ENCODE results near the gene ASB16.
"Not testable (repeated sequence)": the region's sequence is repeated elsewhere in the genome, so short reads cannot be mapped to it uniquely, and the experiment has no call there.

The ASB16 gene

DNA sequence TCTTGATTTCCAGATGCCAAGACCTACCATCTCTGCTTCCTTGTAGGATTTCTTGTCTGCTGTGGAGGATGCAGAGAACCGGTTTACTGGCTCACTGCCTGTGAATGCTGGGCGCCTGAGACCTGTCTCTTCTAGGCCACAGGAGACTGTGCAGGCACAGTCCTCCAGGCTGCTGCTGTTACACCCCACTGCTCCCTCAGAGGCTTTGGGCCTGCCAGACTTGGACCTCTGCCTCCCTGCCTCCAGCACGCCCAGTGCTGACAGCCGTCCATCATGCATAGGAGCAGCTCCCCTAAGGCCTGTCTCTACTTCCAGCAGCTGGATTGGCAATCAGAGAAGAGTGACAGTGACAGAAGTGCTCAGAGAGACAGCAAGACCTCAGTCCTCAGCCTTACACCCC, 22.7 kb upstream of the ASB16 start:
- no peak for DNase-seq

DNA sequence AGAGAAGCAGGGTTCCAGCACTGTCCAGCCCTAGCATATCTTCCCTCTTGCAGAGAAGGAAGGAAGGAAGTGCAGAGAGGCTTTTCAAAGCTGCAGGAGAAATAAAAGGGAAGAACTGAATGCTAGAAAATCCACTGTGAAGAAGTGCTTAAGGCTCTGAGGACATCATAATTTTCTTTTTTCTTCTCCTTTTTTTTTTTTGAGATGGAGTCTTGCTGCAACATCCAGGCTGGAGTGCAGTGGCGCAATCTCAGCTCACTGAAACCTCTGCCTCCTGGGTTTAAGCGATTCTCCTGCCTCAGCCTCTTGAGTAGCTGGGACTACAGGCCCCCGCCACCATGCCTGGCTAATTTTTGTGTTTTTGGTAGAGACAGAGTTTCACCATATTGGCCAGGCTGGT, 21.4 kb upstream of the ASB16 start:
- not testable (repeated sequence) for DNase-seq

DNA sequence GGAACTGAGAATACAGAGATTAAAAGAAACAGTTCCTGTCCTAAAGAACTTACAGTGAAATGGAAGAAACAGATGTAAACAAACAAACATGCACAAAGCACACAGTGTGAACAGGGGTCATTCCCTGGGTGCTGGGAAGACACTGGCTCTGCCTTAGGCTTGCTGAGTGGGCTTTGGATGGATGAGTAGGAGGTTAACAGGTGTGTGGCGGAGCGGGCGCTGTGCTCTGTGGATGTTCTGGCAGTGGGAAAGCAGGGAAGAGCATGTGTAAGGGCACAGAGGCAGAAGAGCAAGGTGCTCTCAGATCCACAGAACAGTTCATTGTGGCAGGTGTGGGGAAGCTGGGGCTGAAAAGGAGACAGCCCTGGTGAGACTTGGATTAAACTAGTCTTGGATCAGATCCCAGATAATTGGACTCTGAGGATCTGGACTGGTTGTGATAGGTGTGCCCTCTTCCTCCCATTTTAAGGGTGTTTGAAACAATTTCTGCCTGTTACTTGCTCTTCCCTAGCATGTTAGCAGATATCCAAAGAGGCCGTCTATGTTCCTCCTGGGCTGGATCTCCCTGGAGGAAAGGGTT, 20.7 kb upstream of the ASB16 start:
- DNase-seq: no peak

DNA sequence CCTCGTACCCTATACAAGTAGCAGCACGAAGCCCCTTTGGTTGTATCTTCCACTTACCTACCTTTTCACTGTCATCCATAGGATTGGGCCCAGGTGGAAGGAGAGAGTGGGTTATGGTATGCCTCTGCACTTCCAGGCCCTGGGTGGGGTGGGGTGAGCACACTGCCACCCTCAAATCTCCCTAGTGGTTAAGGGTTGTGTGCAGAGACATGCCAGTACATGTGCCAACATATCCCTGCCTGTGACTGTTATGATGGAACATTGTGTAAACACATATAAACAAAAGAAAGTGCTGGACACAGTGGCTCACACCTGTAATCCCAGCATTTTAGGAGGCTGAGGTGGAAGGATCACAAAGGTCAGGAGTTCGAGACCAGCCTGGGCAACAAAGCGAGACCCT, 17.6 kb upstream of the ASB16 start:
- no peak for DNase-seq

DNA sequence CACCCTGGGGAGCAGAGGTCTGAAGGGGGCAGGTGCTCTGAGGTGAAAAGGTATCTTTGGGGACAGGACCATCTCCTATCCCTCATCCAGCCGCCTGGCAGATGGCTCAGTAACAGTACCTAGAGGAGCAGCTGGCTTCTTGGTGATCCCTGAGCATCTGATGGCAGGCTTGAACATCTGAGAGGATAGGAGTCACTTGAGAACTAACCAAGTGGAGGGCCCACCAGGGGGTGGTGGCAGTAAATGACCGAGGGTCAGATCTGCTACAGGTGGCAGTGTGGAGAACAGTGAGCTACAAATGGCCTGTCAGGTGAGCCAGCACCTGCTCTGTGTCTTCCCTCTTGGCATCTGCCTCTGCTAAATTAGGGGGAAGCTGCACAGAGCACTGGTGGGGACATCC, 15.0 kb upstream of the ASB16 start:
- peak in 1 of 3 experiments; percentile 74 for DNase-seq

DNA sequence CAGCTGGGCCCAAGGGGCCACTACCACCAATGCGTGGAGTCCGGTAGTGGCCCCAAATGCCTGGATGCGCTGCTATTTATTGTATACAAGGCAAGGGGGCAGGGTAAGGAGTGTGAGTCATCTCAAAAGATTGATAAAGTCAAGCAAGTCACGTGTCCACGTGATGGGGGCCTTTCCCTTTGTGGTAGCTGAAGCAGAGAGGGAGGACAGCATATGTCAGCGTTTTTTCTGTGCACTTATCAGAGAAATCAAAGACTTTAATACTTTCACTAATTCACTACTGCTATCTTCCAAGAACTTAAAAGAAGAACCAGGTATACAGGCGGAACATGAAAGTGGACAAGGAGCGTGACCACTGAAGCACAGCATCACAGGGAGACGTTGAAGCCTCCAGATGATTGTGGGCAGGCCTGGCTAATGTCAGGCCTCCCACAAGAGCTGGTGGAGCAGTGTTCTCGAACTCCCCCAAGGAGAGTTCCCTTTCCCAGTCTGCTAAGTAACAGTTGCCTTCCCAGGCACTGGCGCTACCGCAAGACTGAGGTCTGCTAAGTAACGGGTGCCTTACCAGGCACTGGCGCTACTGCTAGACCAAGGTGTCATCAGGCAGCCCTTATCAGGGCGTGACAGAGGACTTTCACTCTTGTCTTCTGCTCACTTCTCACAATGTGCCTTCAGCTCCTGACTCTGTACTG, 10.8 kb upstream of the ASB16 start:
- no peak for DNase-seq

DNA sequence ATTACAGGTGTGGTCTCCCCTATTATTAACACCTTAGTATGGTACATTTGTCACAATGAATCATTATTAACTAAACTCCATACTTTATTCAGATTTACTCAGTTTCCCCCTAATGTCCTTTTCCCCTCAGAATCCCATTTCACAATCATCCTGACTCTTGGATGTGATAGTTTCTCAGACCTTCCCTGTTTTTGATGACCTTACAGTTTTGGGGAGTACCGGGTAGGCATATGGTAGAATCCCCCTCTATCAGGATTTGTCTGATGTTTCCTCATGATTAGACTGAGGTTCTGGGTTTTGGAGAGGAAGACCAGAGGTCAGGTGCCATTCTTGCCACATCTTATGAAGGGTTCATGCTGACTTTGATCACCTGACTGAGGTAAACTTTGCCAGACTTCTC, 6.0 kb upstream of the ASB16 start:
- DNase-seq: no peak

DNA sequence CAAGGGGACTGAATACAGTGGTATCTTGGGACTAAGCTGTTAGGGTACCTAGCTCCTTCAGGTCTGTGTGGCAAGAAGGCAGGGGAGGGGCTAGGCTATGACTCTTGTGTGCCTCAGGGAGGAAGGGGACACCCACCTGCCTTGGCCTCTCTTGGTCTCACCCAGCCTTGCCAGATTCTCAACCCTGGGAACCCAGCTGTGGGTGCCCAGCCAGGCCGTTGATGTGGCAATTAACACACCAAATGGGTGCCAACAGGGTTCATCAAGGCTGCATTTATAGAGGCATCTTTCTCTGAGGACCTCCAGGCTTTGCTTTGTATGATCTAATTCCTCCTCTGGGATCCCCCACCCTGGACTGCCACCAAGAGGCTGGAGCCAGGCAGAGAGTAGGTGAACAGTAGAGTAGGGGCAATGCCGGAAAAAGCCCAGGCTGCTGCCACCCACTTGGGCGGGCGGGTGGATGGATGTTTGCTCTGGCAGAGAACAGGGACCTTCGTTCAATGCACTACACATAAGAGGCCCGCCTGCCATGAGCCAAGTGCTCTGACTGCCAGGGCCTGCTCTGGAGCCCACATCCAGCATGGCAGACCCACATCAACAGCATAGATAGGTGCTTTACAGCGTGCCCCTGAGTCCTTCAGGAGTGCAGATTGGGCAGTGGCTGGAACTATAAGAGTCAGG, 3.2 kb upstream of the ASB16 start:
- DNase-seq: no peak

DNA sequence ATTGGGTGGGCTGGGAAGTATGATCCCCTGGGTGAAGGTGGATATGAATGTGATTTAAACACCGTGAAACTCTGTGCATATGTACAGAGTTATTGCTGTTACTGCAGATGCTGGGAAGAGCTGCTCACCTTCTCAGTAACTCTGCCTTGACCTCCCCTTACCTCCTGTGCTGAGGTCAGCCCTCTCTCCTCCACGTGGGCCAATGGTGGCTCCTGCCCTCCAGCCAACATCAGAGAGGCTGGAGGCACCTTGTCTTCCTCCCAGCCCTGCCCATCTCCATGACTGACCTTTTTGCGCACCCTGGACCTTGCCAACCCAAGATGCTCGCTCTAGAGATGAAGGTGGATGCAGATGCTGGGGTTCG, 387 bp upstream of the ASB16 start:
- DNase-seq: no peak

DNA sequence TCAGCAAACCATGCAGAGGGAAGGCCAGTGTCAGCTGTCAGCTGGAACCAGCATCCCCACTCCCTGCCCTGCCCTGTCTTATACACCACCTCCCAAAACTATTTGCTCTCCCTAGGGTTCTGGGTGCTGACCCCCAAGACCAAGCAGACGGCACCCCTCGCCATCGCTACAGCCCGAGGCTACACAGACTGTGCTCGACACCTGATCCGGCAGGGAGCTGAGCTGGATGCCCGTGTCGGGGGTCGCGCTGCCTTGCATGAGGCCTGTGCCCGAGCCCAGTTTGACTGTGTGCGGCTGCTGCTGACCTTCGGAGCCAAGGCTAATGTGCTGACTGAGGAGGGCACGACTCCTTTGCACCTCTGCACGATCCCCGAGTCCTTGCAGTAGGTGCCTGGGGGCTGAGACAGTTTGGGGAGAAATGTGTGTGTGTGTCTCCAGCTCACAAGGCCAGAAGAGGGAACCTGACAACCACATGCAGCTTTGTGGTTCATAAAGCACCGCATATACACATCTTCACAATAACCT, 1.5 kb downstream of the ASB16 start:
- no peak for DNase-seq

DNA sequence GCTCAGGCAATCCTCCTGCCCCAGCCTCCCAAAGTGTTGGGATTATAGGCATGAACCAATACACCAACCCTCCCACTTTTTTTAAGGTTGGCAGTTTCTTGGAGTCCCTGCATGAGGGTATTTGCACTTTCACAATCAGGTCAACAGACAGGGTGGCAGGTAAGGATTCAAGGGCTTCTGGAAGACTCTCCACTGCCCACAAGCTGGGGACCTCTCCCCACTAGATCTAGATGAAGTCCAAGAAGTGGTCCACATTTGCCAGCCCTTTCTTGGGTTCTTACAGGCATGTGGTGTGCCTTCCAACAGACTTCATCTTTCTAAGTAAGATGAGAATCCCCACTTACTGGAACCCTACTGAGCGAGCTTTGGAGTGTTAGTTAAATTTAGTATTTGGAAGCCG, 3.9 kb downstream of the ASB16 start:
- DNase-seq: no peak

DNA sequence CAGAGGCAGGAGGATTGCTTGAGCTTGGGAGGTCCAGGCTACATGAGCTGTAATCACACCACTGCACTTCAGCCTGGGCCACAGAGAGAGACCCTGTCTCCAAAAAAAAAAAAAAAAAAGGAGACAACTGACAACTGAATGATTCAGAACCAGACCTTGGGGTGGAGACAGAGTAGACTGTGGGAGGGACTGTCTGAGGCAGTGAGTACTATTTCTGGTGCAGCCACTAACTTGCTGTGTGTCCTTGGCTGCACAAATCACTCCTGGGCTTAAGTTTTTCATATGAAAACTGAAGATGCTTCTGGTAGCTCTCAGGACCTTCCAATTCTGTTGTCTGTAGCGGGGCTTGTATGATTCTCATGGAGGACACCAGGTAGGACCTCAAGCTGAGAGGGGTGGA, 5.8 kb downstream of the ASB16 start:
- DNase-seq: no peak

DNA sequence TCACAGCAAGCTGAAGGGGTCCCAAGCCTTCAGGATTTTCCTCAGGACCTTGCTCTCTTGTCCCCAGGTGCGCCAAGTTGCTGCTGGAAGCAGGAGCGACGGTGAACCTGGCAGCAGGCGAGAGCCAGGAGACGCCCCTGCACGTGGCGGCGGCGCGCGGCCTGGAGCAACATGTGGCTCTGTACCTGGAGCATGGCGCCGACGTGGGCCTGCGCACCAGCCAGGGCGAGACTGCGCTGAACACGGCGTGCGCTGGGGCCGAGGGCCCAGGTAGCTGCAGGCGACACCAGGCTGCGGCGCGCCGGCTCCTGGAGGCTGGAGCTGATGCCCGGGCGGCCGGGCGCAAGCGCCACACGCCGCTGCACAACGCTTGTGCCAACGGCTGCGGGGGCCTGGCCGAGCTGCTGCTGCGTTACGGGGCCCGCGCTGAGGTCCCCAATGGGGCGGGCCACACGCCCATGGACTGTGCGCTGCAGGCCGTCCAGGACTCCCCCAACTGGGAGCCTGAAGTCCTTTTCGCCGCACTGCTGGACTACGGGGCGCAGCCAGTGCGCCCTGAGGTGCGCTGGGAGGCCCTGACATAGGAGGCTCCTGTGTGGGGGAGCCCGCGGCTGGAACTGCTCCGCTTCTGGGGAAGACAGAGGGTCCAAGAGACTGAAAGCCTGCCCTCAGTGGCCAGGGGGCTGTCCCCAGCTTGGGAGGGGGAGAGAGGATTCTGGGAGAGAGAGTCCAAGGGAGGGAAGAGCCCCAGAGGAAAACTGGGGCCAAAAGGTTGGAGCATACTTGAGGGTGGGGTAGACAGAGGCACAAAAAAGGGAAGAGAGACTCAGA, 6.4 kb downstream of the ASB16 start:
- no peak for DNase-seq

DNA sequence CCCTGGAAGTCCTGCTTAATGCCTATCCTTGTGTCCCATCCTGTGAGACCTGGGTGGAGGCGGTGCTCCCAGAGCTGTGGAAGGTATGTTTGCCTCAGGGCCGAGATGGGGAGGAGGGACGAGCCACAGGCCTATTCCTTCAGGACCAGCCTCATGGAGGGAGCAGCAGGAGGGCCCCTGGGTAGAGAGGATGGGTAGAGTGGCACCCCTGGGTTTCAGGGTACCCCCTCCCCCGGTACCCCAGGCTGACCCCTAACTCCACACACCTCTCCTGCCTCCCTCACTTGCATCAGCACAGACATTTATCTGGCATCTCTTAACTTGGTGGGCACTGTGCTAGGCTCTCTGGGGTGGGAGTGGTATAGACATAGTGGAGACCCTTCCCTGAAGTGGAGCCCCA, 7.1 kb downstream of the ASB16 start:
- DNase-seq: no peak

DNA sequence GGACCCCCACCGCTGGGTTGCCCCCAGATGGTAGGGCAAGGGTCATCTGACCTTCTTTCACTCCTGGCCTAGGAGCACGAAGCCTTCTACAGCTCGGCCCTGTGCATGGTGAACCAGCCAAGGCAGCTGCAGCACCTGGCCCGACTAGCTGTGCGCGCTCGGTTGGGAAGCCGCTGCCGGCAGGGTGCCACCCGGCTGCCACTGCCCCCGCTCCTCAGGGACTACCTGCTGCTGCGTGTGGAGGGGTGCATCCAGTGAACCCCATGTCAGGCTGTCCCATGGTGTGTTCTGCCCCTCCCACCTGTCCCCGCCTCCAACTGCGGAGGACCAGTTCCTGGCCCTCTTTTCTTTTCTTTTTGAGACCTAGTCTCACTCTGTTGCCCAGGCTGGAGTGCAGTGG, 7.6 kb downstream of the ASB16 start:
- DNase-seq: no peak

DNA sequence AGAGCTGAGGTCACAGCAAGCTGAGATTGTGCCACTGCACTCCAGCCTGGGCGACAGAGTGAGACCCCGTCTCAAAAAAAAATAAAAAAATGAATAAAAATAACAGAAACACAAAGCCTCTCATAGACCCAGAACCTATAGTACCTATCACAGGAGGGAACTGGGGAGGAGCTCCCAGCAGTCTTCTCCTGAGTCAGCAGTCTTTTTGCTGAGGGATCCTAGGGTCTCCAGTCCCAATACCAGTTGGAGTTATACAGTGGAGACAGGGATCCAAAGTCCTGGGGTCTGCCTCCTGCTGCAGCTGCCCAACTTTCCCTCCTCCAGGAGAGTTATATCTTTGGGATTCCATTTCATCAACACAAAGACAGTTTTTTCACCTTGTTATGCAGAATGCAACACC, 12.5 kb downstream of the ASB16 start:
- DNase-seq: no peak

DNA sequence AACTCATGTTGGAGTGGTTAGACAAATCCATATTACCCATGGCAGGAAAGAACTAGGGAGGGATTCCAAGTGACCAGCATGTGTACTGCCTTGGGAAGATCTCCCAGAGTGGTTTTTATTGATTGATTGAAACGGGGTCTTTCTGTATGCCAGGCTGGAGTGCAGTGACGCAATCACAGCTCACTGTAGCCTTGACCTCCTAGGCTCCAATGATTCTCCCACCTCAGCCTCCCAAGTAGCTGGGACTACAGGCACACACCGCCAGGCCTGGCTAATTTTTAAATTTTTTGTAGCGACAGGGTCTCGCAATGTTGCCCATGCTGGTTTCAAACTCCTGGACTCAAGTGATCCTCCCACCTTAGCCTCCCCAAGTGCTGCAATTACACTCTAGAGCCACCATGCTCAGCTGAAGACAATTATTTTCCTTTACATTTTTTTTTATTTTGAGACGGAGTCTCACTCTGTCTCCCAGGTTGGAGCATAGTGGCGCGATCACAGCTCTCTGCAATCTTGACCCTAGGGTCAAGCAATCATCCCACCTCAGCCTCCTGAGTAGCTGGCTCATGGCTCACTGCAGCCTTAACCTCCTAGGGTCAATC, 13.8 kb downstream of the ASB16 start:
- DNase-seq: no peak

DNA sequence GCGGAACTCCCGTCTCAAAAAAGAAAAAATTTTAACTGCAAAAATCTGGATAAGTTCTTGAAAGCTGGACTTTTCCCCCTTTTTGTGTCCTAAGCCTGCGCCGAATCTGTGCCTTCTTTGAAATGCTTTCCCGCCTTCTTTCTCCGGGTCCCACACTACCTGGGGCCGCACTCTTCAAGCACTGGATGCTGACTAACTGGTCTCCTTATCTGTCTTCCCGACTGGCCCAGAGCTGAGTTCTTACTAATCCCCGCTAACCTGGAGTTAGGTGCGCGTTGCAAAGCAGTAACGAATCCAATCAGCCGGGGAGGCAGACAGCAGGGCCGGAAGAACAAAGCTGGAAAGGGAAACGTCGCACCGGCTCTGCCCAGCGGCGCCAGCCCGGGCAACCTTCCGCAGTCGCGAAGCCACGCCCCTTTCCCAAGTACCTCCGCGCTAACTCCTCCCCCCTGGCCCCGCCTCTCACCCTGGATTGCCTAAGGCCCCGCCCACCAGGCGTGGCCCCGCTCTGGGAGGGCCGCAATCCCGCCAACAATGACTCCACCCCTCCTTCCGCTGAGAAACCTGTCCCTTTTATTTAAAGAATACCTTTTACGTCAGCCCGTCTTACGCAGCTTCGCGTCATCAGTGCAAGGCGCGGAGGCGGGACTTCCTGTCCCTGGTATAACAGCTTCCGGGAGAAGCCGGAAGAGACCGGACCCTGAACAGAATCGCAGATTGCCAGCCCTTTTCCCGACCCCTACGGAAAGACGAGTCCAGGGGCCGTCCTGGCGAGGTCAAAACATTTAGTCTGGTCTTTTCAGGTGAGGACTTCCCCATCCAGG, 16.0 kb downstream of the ASB16 start, which contains the start of gene TMUB2:
TSS of gene TMUB2 (plus strand) at position 666 of the 824 bp plus-strand sequence. CDS start 737 bp downstream, outside the sequence.
- peak; percentile 98 to 99 (median 99) for DNase-seq

DNA sequence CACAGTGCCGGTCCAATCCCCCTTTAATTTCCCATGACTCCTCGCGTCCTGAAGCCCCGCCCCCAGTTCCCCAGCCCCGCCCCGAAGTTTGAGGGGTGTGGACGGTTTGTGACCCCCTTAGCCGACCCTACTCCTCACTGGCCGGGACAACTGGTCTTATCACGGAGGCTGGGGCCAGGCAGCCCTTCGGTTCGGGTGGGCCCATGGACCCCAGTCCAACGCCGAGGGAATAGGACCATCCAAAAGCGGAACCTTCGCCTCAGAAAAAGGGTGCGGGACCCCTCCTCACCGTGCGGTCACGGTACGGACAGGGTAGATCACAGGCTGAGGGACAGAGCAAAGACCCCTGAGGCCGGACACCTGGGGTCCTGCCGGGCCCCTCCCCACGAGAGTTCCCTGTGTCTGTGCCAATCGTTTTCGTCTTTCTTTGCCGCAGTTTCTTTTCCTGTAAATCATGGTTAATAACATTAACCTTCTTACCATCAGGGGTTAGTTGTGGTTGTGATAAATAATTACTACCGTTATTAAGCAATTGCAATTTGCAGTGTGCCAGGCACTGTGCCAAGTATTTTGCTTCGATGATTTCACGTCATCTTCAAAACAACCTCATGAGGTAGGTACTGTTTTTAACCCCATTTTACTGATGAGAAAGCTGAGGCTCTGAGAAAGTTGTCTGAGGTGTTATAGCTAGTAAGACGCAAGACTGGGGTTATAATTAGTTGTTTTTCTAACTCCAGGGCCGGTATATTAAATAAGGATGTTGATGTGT, 16.8 kb downstream of the ASB16 start:
- DNase-seq: peak in 1 of 3 experiments; percentile 57

DNA sequence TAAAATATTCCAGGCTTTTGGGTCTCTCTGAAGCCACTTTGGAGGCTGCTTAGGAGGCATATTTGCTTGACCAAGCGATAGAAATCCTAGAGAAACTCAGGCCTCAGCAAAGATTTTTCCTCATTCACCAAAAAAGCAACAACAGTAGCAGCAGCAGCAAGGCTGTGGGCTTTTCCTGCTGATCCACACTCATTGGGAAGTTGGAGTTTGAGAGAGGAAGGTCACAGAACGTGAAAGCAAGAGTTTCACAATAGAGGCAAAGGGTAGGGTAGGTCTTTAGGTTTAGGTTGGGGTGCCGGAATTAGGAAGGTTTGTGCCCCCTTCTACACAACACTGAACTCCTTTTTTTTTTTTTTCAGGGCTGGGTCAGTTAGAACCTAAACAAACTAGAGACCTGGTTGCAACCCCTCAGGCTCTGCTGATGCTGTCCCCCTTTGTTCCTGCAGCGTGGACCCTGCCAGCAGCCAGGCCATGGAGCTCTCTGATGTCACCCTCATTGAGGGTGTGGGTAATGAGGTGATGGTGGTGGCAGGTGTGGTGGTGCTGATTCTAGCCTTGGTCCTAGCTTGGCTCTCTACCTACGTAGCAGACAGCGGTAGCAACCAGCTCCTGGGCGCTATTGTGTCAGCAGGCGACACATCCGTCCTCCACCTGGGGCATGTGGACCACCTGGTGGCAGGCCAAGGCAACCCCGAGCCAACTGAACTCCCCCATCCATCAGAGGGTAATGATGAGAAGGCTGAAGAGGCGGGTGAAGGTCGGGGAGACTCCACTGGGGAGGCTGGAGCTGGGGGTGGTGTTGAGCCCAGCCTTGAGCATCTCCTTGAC, 18.3 kb downstream of the ASB16 start:
- DNase-seq: no peak

All from NCI-H1417 (cell line).